ENCODE data around the gene STXBP5. TPM values are rescaled to one million over a fixed set of nuclear protein-coding genes. Genes with fewer than 3 reads are reported as not detected.

The STXBP5 gene
- total and polyA plus RNA-seq, 2 of the 4 experiments (the other 2 are of a cell fraction), result 13.2 to 46.4 TPM

GRCh38 chr6:147397306-147397705 is 193.1 kb downstream of the STXBP5 start:
- no peak for DNase-seq

More at GRCh38 chr6:147397306-147397705, 193.1 kb downstream of the STXBP5 start:
- H3K14ac ChIP-seq (replicated peaks; ENCODE audit: low read depth, low read length), result no peak overlapping the region
- dilution Hi-C loops (cut with HindIII; ENCODE audit: low sequenced_read_pairs, unreplicated experiment), result no loop called here
- H3K4me3 ChIP-seq (ENCODE audit: insufficient read depth, low read depth, low read length), result no peak overlapping the region
- H3K9me3 ChIP-seq (ENCODE audit: control insufficient read depth, insufficient read depth, low read length), result peaks cover 6% of the 10 kb centered on the region; the same call in 1 of the 2 replicates
- no peak overlapping the region for H2AFZ ChIP-seq (replicated peaks; ENCODE audit: low read length, poor library complexity)
- H4K91ac ChIP-seq (ENCODE audit: insufficient read depth, low read depth, low read length), result no peak overlapping the region
- no peaks in the 10 kb centered on the region for H3K79me1 ChIP-seq (ENCODE audit: low read depth in 1 of 2, low read length in 2 of 2)
- H2AK5ac ChIP-seq (ENCODE audit: low read depth, low read length), result no peak overlapping the region
- no peak overlapping the region for H3K4me2 ChIP-seq (ENCODE audit: low read depth, low read length)
- intact Hi-C loops (cut with micrococcal nuclease), result no loop called here
- no peaks in the 10 kb centered on the region for H3K9me1 ChIP-seq (ENCODE audit: insufficient read depth, low read length)
- ChIA-PET CTCF (interaction anchor here (1.1 kb wide), 1 partner anchor 110 kb away, joined by 3 read pairs; no protein-coding TSS in a partner anchor), POLR2A (ENCODE audit: unreplicated experiment) (no interaction called here)
- no TSS peak for BruUV-seq (replicated peaks)
- in situ Hi-C loops (cut with MboI; ENCODE audit: low sequenced_read_pairs), result no loop called here
- H3K4ac ChIP-seq (ENCODE audit: low read depth, low read length), result no peak overlapping the region
- no peak overlapping the region for H4K5ac ChIP-seq (ENCODE audit: low read depth, low read length)
- no peaks in the 10 kb centered on the region for H3K27me3 ChIP-seq (ENCODE audit: control insufficient read depth, insufficient read depth, low read length)
- H2BK5ac ChIP-seq (ENCODE audit: low read depth, low read length, poor library complexity, severe bottlenecking), result no peak overlapping the region
- H2AK9ac ChIP-seq (replicated peaks; ENCODE audit: low read depth, low read length, poor library complexity), result no peak overlapping the region
- no CpG with 5 or more reads among the region's 3 CpGs for WGBS, 2 experiments (ENCODE audit: extremely low coverage in 2 of 2, insufficient read length in 1 of 2)
- no peak overlapping the region for H2BK120ac ChIP-seq (ENCODE audit: low read depth, low read length)
- H2BK15ac ChIP-seq (ENCODE audit: low read depth, low read length), result no peak overlapping the region
- H3K27ac ChIP-seq (ENCODE audit: insufficient read depth, low read length), result no peak overlapping the region
- H3K9ac ChIP-seq (ENCODE audit: low read depth, low read length), result no peak overlapping the region
- peaks cover 3% of the 10 kb centered on the region; the same call in 1 of the 2 replicates for H3K4me1 ChIP-seq (ENCODE audit: control insufficient read depth, insufficient read depth, low read length)
- no peak overlapping the region for H3K56ac ChIP-seq (ENCODE audit: extremely low read depth, insufficient read depth, low read length)
- H3K18ac ChIP-seq (ENCODE audit: low read depth, low read length), result no peak overlapping the region
- H3K36me3 ChIP-seq (ENCODE audit: control insufficient read depth, insufficient read depth, low read length), result no peaks in the 10 kb centered on the region
- no peak overlapping the region for H2BK20ac ChIP-seq (ENCODE audit: low read depth, low read length)
- H3K23ac ChIP-seq (ENCODE audit: low read depth, low read length), result no peak overlapping the region
- no peak overlapping the region for H4K8ac ChIP-seq (ENCODE audit: low read depth in 2 of 2, low read length in 2 of 2)
- TF ChIP-seq CTCF (conservative IDR thresholded peaks at IDR 0.05; ENCODE audit: low read depth, low read length) (no peak), CHD1 (IDR thresholded peaks at IDR 0.05; ENCODE audit: low read depth, low read length) (no peak), SMC3 (IDR thresholded peaks at IDR 0.05; ENCODE audit: low read depth, low read length) (no peak), CEBPB (IDR thresholded peaks at IDR 0.05; ENCODE audit: low read depth, low read length) (no peak), USF2 (IDR thresholded peaks at IDR 0.05; ENCODE audit: low read depth, low read length) (no peak)
- no peaks in the 10 kb centered on the region for H4K20me1 ChIP-seq (ENCODE audit: insufficient read depth, low read length)
- ATAC-seq (ENCODE audit: low read depth), result no peak

Data from IMR-90 (cell line).